HUES6 (cell line): Measurements from ENCODE around the gene KIF16B.

Experiments
- H3K27ac ChIP-seq: 2 replicates; pipeline ENCODE4 v1.7.0; 2013; ENCODE audit warnings: low read depth, mild to moderate bottlenecking, low read length, inconsistent platforms
- H3K27me3 ChIP-seq: 2 replicates; pipeline ENCODE4 v1.6.1; 2013; ENCODE audit warnings: low read length; ENCODE audit not compliant: control insufficient read depth, insufficient read depth
- H3K36me3 ChIP-seq: 2 replicates; pipeline ENCODE4 v1.6.1; 2013; ENCODE audit warnings: low read length; ENCODE audit not compliant: control insufficient read depth, insufficient read depth
- H3K4me1 ChIP-seq: 2 replicates; pipeline ENCODE4 v1.6.1; 2013; ENCODE audit warnings: low read length; ENCODE audit not compliant: control insufficient read depth, insufficient read depth
- H3K4me3 ChIP-seq: 2 replicates; pipeline ENCODE4 v1.5.1; 2013; ENCODE audit warnings: low read depth, low read length
- H3K9ac ChIP-seq: one replicate; pipeline ENCODE4 v1.6.1; 2013; ENCODE audit warnings: mild to moderate bottlenecking, low read length
- H3K9me3 ChIP-seq: 2 replicates; pipeline ENCODE4 v1.6.1; 2013; ENCODE audit warnings: low read depth, low read length; ENCODE audit not compliant: control insufficient read depth, insufficient read depth

The KIF16B gene

DNA sequence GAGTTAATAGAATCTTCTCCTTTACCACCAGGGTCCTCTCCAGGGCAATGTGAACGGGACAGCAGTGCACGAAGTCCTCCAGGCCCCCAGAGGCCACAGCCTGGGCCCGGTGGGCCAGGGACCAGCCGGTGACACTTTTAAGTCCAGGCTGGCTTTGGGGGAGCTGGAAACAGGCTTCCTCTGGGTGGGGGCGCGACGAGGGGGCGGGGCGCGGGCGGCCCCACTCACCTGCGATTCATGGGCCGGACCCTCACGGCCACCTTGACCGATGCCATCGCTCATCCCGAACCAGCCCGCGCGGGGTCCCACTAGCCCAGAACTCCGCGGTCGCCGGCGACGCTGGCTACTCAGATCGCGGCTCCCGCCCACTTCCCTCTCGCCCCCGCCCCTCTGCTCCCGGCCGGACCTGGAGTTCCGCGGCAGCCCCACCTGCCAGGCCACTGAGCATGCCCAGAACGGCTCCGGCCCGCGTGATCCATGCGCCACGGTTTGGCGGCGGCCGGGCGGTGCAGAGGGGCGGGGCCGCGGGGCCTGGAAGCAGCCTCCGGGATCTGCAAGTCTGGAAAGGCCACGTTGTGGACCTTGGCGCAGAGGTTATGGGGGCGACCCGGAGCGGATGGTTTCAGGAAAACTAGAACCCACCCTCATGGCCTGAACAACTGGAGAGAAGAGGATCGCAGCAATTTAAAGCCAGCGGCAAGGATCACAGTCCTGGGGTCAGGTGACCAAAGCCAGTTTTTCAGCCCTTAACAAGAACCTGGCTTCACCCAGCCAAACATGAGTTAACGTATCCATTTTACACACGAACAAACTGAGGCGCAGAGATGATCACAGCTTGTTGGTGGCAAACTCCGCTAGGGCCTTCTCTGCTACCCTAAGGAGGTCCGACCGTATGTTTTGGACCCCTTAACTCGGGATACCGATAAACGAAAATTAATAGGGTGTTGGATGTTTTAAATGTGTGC lies at the start of gene KIF16B:
Gene KIF16B, minus strand, starts transcription at position 448 of the 965 bp plus-strand sequence. Its CDS starts 173 bp downstream, at position 275.
- peaks cover 19% of the 10 kb centered on the region for H3K4me1 ChIP-seq
- H3K36me3 ChIP-seq: no peaks in the 10 kb centered on the region
- H3K27me3 ChIP-seq: no peaks in the 10 kb centered on the region
- no peaks in the 10 kb centered on the region for H3K9me3 ChIP-seq
- peak within 1 kb of the TSS; percentile 80 for H3K9ac ChIP-seq
- no peak within 1 kb of the TSS for H3K27ac ChIP-seq
- H3K4me3 ChIP-seq: peak within 1 kb of the TSS; percentile 82

- no peaks in the 10 kb centered on the region for H3K36me3 ChIP-seq
- H3K27me3 ChIP-seq: no peaks in the 10 kb centered on the region
- H3K4me3 ChIP-seq: no peak overlapping the region
- no peak overlapping the region for H3K27ac ChIP-seq
- peaks cover 6% of the 10 kb centered on the region; the same call in 1 of the 2 replicates for H3K4me1 ChIP-seq
- no peak overlapping the region for H3K9ac ChIP-seq
- peaks cover 5% of the 10 kb centered on the region for H3K9me3 ChIP-seq
These were observed 49.3 kb upstream of the KIF16B start for GRCh38 chr20:16622501-16622900.

DNA sequence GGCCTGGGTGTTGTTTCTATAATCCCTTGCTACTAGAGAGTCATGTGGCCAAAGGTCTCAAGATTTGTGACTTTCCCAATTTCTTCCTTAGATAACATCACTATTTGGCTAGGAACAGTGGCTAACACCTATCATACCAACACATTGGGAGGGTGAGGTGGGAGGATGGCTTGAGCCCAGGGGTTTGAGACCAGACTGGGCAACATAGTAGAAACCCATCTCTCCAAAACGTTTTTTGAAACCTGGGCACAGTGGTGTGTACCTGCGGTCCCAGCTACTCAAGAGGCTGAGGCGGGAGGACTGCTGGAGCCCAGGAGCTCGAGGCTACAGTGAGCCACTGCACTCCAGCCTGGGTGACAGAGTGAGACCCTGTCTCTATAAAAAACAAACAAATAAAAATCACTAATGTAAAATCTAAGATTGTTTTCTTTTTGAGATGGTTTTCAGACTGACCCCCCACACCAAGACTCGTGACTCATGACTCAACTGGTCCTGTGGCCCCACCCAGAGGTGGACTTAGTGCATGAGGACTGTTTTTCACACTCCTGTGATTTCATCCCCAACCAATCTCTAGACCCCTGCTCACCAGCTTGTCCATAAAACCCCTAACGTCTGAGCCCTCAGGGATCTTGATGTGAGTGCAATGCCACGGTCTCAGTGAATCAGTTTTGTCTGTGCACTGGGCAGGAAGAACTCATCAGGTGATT lies 48.3 kb upstream of the KIF16B start:
- Histone ChIP-seq H3K4me1 (peaks cover 6% of the 10 kb centered on the region; the same call in 1 of the 2 replicates), H3K36me3 (no peaks in the 10 kb centered on the region), H3K4me3 (no peak overlapping the region), H3K9ac (no peak overlapping the region), H3K27ac (peak overlapping the region; percentile 23; the same call in 1 of the 2 replicates), H3K9me3 (peaks cover 14% of the 10 kb centered on the region), H3K27me3 (no peaks in the 10 kb centered on the region)

DNA sequence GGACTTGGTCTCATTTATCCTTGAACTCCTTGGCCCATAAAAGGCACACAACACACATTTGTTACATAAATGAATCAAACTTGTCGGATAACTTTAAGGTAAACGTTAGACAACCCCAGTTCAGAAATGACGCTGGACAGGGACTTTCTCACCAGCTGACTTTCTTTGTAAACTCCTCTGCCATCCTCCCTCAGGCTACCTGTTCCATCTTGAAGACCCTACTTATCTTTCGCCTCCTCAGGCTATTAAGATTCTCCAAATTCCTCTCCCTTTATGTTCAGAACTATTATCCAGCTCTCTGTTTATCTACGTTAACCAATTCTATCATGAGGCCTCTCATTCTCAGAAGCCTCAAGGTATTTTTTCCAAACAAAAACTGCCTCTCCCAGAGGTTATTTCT lies 47.7 kb upstream of the KIF16B start:
- Histone ChIP-seq H3K27ac (no peak overlapping the region), H3K9ac (no peak overlapping the region), H3K36me3 (no peaks in the 10 kb centered on the region), H3K9me3 (peaks cover 16% of the 10 kb centered on the region), H3K27me3 (no peaks in the 10 kb centered on the region), H3K4me3 (no peak overlapping the region), H3K4me1 (peaks cover 6% of the 10 kb centered on the region; the same call in 1 of the 2 replicates)

DNA sequence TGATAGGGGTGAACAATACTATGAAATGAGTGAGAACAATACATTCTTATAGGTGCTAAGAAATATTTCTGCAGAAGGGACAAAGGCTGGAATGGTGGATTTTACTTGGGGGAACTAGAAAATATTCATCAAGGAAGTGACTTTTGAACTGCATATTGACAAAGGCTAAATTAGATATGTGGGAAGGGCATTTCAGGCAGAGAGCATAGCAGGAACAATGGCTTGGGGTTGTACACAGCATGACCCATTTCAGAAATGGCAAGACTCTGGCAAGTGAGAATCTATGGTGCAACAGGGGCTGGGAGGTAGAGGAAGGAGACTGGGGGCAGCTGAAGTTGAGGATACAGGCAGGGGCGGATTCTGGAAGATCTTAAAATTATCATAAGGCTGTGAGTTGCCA lies 46.7 kb upstream of the KIF16B start:
- no peak overlapping the region for H3K27ac ChIP-seq
- H3K27me3 ChIP-seq: no peaks in the 10 kb centered on the region
- H3K36me3 ChIP-seq: no peaks in the 10 kb centered on the region
- H3K9me3 ChIP-seq: peaks cover 16% of the 10 kb centered on the region
- no peak overlapping the region for H3K4me3 ChIP-seq
- peaks cover 6% of the 10 kb centered on the region; the same call in 1 of the 2 replicates for H3K4me1 ChIP-seq
- no peak overlapping the region for H3K9ac ChIP-seq

DNA sequence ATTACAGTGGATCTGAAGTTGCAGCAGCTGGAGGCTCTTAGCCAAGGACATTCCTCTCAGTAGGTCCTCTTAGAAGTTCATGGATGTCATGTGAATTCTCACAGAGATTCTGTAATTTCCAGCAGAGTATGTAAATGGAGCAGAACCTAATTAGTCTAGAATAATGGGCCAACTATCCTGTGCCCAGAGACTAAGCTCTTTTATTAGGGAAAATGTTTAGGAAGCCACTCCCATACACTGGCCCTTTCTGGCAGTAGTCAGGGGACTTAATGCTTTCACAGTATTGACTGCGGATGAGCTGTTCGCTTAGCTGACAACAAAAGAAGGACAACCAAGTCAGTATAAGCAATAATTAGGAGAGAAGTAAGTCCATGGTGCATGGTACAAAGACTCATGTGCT lies 43.8 kb upstream of the KIF16B start:
- Histone ChIP-seq H3K9ac (no peak overlapping the region), H3K36me3 (no peaks in the 10 kb centered on the region), H3K9me3 (peaks cover 16% of the 10 kb centered on the region), H3K4me1 (peaks cover 6% of the 10 kb centered on the region; the same call in 1 of the 2 replicates), H3K27ac (no peak overlapping the region), H3K27me3 (no peaks in the 10 kb centered on the region), H3K4me3 (no peak overlapping the region)

DNA sequence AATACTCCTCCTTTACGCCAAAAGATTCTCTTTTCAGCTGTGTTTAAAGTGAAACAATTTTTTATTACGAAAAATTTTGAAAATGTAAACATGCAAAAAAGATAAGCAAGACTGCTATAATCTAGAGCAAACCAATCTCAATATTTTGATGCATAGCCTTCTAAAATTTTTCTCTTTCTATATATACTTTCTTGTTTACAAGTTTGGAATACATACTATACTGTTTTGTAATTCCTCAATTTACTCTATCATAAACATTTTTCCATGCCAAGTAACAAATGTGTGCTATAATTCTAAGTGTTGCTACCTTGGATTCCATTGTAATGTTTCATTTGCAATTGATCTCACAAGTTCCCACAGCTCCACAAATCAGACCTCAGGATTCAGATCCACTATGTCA lies 43.1 kb upstream of the KIF16B start:
- no peak overlapping the region for H3K9ac ChIP-seq
- no peak overlapping the region for H3K4me3 ChIP-seq
- peaks cover 16% of the 10 kb centered on the region for H3K9me3 ChIP-seq
- H3K27me3 ChIP-seq: no peaks in the 10 kb centered on the region
- H3K36me3 ChIP-seq: no peaks in the 10 kb centered on the region
- H3K4me1 ChIP-seq: peaks cover 4% of the 10 kb centered on the region; the same call in 1 of the 2 replicates
- H3K27ac ChIP-seq: no peak overlapping the region

- Histone ChIP-seq H3K4me1 (no peaks in the 10 kb centered on the region), H3K9me3 (peaks cover 16% of the 10 kb centered on the region), H3K27ac (no peak overlapping the region), H3K4me3 (no peak overlapping the region), H3K36me3 (no peaks in the 10 kb centered on the region), H3K9ac (no peak overlapping the region), H3K27me3 (no peaks in the 10 kb centered on the region)
These were observed 42.0 kb upstream of the KIF16B start for GRCh38 chr20:16615199-16615598.

DNA sequence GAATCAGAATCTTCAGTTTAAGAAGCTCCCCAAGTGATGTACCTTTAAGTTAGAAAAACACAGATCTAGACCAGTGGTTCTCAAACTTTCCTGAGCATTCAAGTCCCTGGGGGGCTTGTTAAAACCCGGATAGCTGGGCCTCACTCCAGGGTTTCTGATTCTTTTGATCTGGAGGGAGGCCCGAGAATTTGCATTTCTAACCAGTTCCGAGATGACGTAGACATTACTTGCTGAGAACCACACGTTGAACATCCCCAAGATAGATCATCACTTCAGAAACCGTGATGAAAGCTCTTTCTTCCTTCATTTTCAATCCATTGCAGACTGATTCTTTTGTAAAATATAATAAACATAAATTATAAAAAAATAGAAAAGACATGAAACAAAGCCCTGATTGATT lies 40.7 kb upstream of the KIF16B start:
- Histone ChIP-seq H3K9ac (no peak overlapping the region), H3K27me3 (no peaks in the 10 kb centered on the region)

GRCh38 chr20:16612706-16613105 lies 39.5 kb upstream of the KIF16B start:
- Histone ChIP-seq H3K4me1 (no peaks in the 10 kb centered on the region), H3K27ac (no peak overlapping the region), H3K9ac (no peak overlapping the region), H3K27me3 (no peaks in the 10 kb centered on the region), H3K36me3 (no peaks in the 10 kb centered on the region), H3K9me3 (peaks cover 13% of the 10 kb centered on the region), H3K4me3 (no peak overlapping the region)

More for the DNA sequence above, 40.7 kb upstream of the KIF16B start:
- Histone ChIP-seq H3K9me3 (peaks cover 16% of the 10 kb centered on the region), H3K27ac (no peak overlapping the region), H3K4me1 (no peaks in the 10 kb centered on the region), H3K4me3 (no peak overlapping the region), H3K36me3 (no peaks in the 10 kb centered on the region)

GRCh38 chr20:16611817-16612216 lies 38.6 kb upstream of the KIF16B start:
- Histone ChIP-seq H3K27ac (no peak overlapping the region), H3K4me1 (no peaks in the 10 kb centered on the region), H3K9ac (no peak overlapping the region), H3K9me3 (peaks cover 4% of the 10 kb centered on the region), H3K27me3 (no peaks in the 10 kb centered on the region), H3K4me3 (no peak overlapping the region), H3K36me3 (no peaks in the 10 kb centered on the region)
